Transverse colon (tissue), 4 donors: ENCODE results near the gene SYCE1.

Experiments used
- CTCF ChIP-seq, 5 experiments: fragments of 200-600 bp in 3 of 5; fragments of 450-650 bp in 2 of 5; sonication (generic) in 3 of 5; IDR thresholded peaks; 1 replicate in 2 of 5; 2 replicates in 3 of 5; pipeline ENCODE4 v1.5.1; 2016 to 2017; ENCODE audit warnings: antibody characterized with exemption in 5 of 5, inconsistent platforms in 3 of 5, mild to moderate bottlenecking in 2 of 5, moderate library complexity in 1 of 5
- EP300 ChIP-seq: sonication (generic); formaldehyde crosslinking; IDR thresholded peaks from one replicate; pipeline ENCODE4 v1.6.1; 2017; ENCODE audit warnings: antibody characterized with exemption, low read depth
- POLR2A ChIP-seq: fragments of 450-650 bp; IDR thresholded peaks from one replicate; pipeline ENCODE4 v1.6.1; 2016; ENCODE audit warnings: antibody characterized with exemption, mild to moderate bottlenecking, moderate library complexity
- POLR2AphosphoS5 ChIP-seq, 3 donors: sonication (generic); formaldehyde crosslinking; IDR thresholded peaks; one replicate each; pipeline ENCODE4 v1.6.1; 2016; ENCODE audit warnings: antibody characterized with exemption in 3 of 3

DNA sequence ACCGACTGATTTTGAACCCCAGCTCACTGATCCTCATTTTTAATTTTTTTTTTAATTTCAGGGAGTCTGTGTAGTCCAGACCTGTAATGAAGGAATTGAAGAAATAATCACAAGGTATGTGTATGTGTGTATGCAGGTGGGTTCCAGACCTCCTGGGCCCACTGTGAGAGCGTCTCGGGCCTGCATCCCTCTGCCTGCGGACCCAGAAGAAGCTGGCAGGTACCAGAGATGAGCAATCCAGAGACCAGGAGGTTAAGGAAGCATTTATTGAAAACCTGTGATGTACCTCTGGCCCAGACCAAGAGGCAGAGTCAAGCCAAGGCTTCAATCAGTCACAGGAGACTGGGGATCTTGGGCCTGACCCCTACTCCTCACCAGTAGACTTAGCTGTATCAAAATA lies 10.8 kb downstream of the SYCE1 start:
- no peak for TF ChIP-seq CTCF (IDR thresholded peaks at IDR 0.05)
- TF ChIP-seq EP300: no peak
- TF ChIP-seq POLR2A: no peak
- TF ChIP-seq POLR2AphosphoS5 (IDR thresholded peaks at IDR 0.05): no peak
